K562 (cell line): ENCODE results near the gene RASL11A. TPM values are rescaled to one million over a fixed set of nuclear protein-coding genes. Genes with fewer than 3 reads are reported as not detected.
"Not testable (repeated sequence)": the region's sequence is repeated elsewhere in the genome, so short reads cannot be mapped to it uniquely, and the experiment has no call there.

Source experiments
- ATAC-seq: fragments of 200-7000 bp; cut with Tn5 transposase; 3 replicates; pipeline ENCODE4 v1.9.1; 2020; ENCODE audit warnings: moderate library complexity
- BruUV-seq: library from RNA; stranded (reverse); fragments of 400-500 nt; replicated peaks from 2 replicates; lab custom pipeline; 2021; lab: Mats Ljungman, UMichigan
- CTCF ChIA-PET: fragments of 300-600 bp; formaldehyde crosslinking; extraction: SDS; loops from one replicate; lab custom pipeline; 2021; ENCODE audit warnings: low intra/inter-chr PET ratio; lab: Yijun Ruan, JAX
- POLR2A ChIA-PET: fragments of 300-600, 350-650 bp; sonication (Branson Sonifier 250); formaldehyde crosslinking; extraction: SDS; loops from one replicate; lab custom pipeline; 2021; ENCODE audit warnings: antibody characterized with exemption, inconsistent platforms; lab: Yijun Ruan, JAX
- DNase-seq, 4 experiments: peaks; one replicate each; pipeline versions ENCODE4 v3.0.0 to v3.0.0-alpha.2; 2011 to 2018; ENCODE audit warnings: low spot score in 3 of 4, mixed read lengths in 3 of 4; ENCODE audit errors: extremely low read depth in 1 of 4
- FAIRE-seq: peaks from 2 replicates; lab custom pipeline; 2011; peaks lifted over from hg19 to GRCh38; lab: Jason Lieb, UNC
- H2AFZ ChIP-seq: 2 replicates; pipeline ENCODE4 v1.6.0; 2011; ENCODE audit warnings: low read depth, low read length, control low read depth, inconsistent platforms
- H3K27ac ChIP-seq: fragments of 200-600 bp; 3 replicates; pipeline ENCODE4 v1.8.0; 2011; ENCODE audit warnings: low read depth, mild to moderate bottlenecking, control low read depth, inconsistent platforms, low read length, moderate library complexity, mixed read lengths; ENCODE audit errors: extremely low read depth
- H3K27me3 ChIP-seq, 2 experiments: fragments of 300-600 bp in 1 of 2; 2 replicates in 1 of 2; 3 replicates in 1 of 2; pipeline versions ENCODE4 v1.6.0 to v1.8.0; 2011; ENCODE audit warnings: inconsistent platforms in 2 of 2, low read length in 2 of 2, mild to moderate bottlenecking in 1 of 2, mixed read lengths in 1 of 2, moderate library complexity in 1 of 2; ENCODE audit not compliant: control insufficient read depth in 2 of 2, insufficient read depth in 2 of 2
- H3K36me3 ChIP-seq: fragments of 300-600 bp; 3 replicates; pipeline ENCODE4 v1.8.0; 2011; ENCODE audit warnings: mild to moderate bottlenecking, low read length, inconsistent platforms; ENCODE audit not compliant: control insufficient read depth, insufficient read depth
- H3K4me1 ChIP-seq, 2 experiments: fragments of 200-600 bp in 1 of 2; replicated peaks in 1 of 2; 2 replicates in 1 of 2; 3 replicates in 1 of 2; pipeline versions ENCODE4 v1.5.1 to v1.8.0; 2011; ENCODE audit warnings: inconsistent platforms in 2 of 2, low read length in 2 of 2, mild to moderate bottlenecking in 1 of 2, mixed read lengths in 1 of 2, moderate library complexity in 1 of 2; ENCODE audit not compliant: control insufficient read depth in 2 of 2, insufficient read depth in 2 of 2
- H3K4me2 ChIP-seq: 2 replicates; pipeline ENCODE4 v1.6.1; 2011; ENCODE audit warnings: low read length, control low read depth, inconsistent platforms, mixed read lengths; ENCODE audit not compliant: insufficient read depth
- H3K4me3 ChIP-seq: fragments of 200-600 bp; sonication (generic), shearing (Covaris generic); 2 replicates; pipeline ENCODE4 v1.5.1; 2016; ENCODE audit warnings: control low read depth, inconsistent platforms
- H3K79me2 ChIP-seq: fragments of 200-600 bp; 3 replicates; pipeline ENCODE4 v1.8.0; 2011; ENCODE audit warnings: low read length, inconsistent platforms; ENCODE audit not compliant: control insufficient read depth, insufficient read depth
- H3K9ac ChIP-seq, 2 experiments: 2 replicates each; pipeline versions ENCODE4 v1.6.0 to v1.6.1; 2011; ENCODE audit warnings: low read depth in 2 of 2, low read length in 2 of 2, control low read depth in 1 of 2, inconsistent platforms in 1 of 2, mild to moderate bottlenecking in 1 of 2, mixed read lengths in 1 of 2; ENCODE audit not compliant: insufficient read depth in 1 of 2
- H3K9me1 ChIP-seq: one replicate; pipeline ENCODE4 v1.6.0; 2011; ENCODE audit warnings: inconsistent platforms, mild to moderate bottlenecking, low read length, moderate library complexity; ENCODE audit not compliant: control insufficient read depth, insufficient read depth
- H3K9me3 ChIP-seq: replicated peaks from 2 replicates; pipeline ENCODE4 v1.5.1; 2011; ENCODE audit warnings: low read depth, low read length, inconsistent platforms; ENCODE audit not compliant: control insufficient read depth, insufficient read depth
- H4K20me1 ChIP-seq: replicated peaks from 2 replicates; pipeline ENCODE4 v1.6.1; 2011; ENCODE audit warnings: low read length, inconsistent platforms, mixed read lengths; ENCODE audit not compliant: control insufficient read depth, insufficient read depth
- CBFA2T2 ChIP-seq: fragments of 450-650 bp; conservative IDR thresholded peaks from 2 replicates; pipeline ENCODE4 v1.6.1; 2017; ENCODE audit warnings: mild to moderate bottlenecking
- CBFA2T3 ChIP-seq: fragments of 450-650 bp; IDR thresholded peaks from 2 replicates; pipeline ENCODE4 v1.6.1; 2017
- FOXA1 ChIP-seq: fragments of 450-650 bp; IDR thresholded peaks from 2 replicates; pipeline ENCODE4 v1.6.1; 2016; ENCODE audit warnings: mild to moderate bottlenecking, borderline replicate concordance
- FOXP1 ChIP-seq: sonication (generic); formaldehyde crosslinking; IDR thresholded peaks from 2 replicates; pipeline ENCODE4 v1.8.0; 2022; ENCODE audit warnings: mild to moderate bottlenecking, missing genetic modification reagents
- TCF3 ChIP-seq: sonication (generic); formaldehyde crosslinking; IDR thresholded peaks from 2 replicates; pipeline ENCODE4 v1.4.0; 2020; ENCODE audit warnings: mild to moderate bottlenecking, missing genetic modification reagents
- TEAD4 ChIP-seq, 2 experiments: sonication (generic) in 1 of 2; formaldehyde crosslinking in 1 of 2; IDR thresholded peaks; 2 replicates each; pipeline versions ENCODE4 v1.6.1 to v1.8.0; 2012 to 2022; ENCODE audit warnings: borderline replicate concordance in 1 of 2, inconsistent platforms in 1 of 2, low read length in 1 of 2, mild to moderate bottlenecking in 1 of 2, missing genetic modification reagents in 1 of 2
- WGBS: fragments of 100-300 bp; shearing (Covaris generic); methylation state at CpG from one replicate; pipeline ENCODE4 v1.1.6; 2016; ENCODE audit warnings: low coverage, mixed read lengths; ENCODE audit not compliant: insufficient coverage; ENCODE audit errors: missing lambda C conversion rate; 5-methylcytosine and 5-hydroxymethylcytosine counted together
- in situ Hi-C: fragments of 300-500 bp; cut with MboI; formaldehyde crosslinking; loops from 4 replicates; pipeline ENCODE4 v1.15.0; 2018; ENCODE audit warnings: inconsistent platforms, mixed read lengths
- intact Hi-C: fragments of 100-400 bp; cut with micrococcal nuclease; formaldehyde crosslinking; loops from 2 replicates; pipeline ENCODE4 v1.14.2; 2022
- polyA plus RNA-seq, 8 experiments: library from polyadenylated mRNA; depleted of rRNA in 4 of 8; stranded (reverse) in 5 of 8; unstranded in 3 of 8; fragments of >200 nt; fragmentation: Nextera tagmentation in 2 of 8; fragmentation: Illumina TruSeq in 1 of 8; extraction: Ambion mirVana in 2 of 8; extraction: Trizol in 1 of 8; gene quantifications; 2 replicates each; pipeline versions ENCODE4 v1.2.1 to v1.2.3, GENCODE V29; 2011 to 2014; ENCODE audit warnings: inconsistent platforms in 1 of 8, missing spikeins in 1 of 8
- total RNA-seq, 7 experiments: library from RNA; depleted of rRNA in 6 of 7; stranded (reverse); fragments of >200 nt in 6 of 7; fragmentation: Illumina TruSeq in 2 of 7; extraction: Trizol in 2 of 7; gene quantifications; 2 replicates each; pipeline versions ENCODE4 v1.2.1 to v1.2.3, GENCODE V29; 2011 to 2021; ENCODE audit warnings: low replicate concordance in 1 of 7

RASL11A gene
- total and polyA plus RNA-seq, 9 of the 15 experiments (the other 6 are each of a cell fraction or from before 2014, with no cell fraction given), result 0.11 to 2.2 (median 1.5) TPM; not detected in 1

GRCh38 chr13:27300406-27300805 lies 29.8 kb downstream of the RASL11A start:
- H3K36me3 ChIP-seq; H3K4me3 ChIP-seq; FAIRE-seq; H3K4me1 ChIP-seq; H3K9ac ChIP-seq; H4K20me1 ChIP-seq; DNase-seq; H3K79me2 ChIP-seq; BruUV-seq; in situ Hi-C loops; CTCF ChIA-PET; intact Hi-C loops; H3K9me1 ChIP-seq; ATAC-seq; H3K27ac ChIP-seq; H2AFZ ChIP-seq; H3K4me2 ChIP-seq; H3K9me3 ChIP-seq; TF ChIP-seq TEAD4 (CRISPR knock-in tag; IDR thresholded peaks at IDR 0.05; ENCODE audit: borderline replicate concordance): not testable (repeated sequence)
- H3K27me3 ChIP-seq, result peaks cover 8 to 30% of the 10 kb centered on the region in 2 experiments; a peak in 4 of 5 replicates
- WGBS, result 0% methylated on average over 7 of the region's 7 CpGs
- TF ChIP-seq CBFA2T3 (peak; percentile 66), TCF3 (peak; percentile 23; the same call in 1 of the 2 replicates), TEAD4 (IDR thresholded peaks at IDR 0.05; ENCODE audit: low read length) (peak; percentile 47), CBFA2T2 (peak; percentile 42)
- POLR2A ChIA-PET, result interaction anchor here (0.7 to 0.8 kb wide), 2 partner anchors 530 to 743 kb away, joined by 3 read pairs; no protein-coding TSS in a partner anchor

GRCh38 chr13:27300941-27301586 lies 30.4 kb downstream of the RASL11A start:
- no peak for DNase-seq
- Histone ChIP-seq H4K20me1 (no peaks in the 10 kb centered on the region), H3K9me1 (no peaks in the 10 kb centered on the region), H3K4me2 (no peak overlapping the region), H3K4me3 (no peak overlapping the region), H3K4me1 (no peaks in the 10 kb centered on the region), H3K36me3 (no peaks in the 10 kb centered on the region), H2AFZ (no peak overlapping the region), H3K9me3 (no peaks in the 10 kb centered on the region), H3K79me2 (no peaks in the 10 kb centered on the region), H3K27ac (no peak overlapping the region), H3K9ac (no peak overlapping the region), H3K27me3 (peaks cover 6 to 25% of the 10 kb centered on the region in 2 experiments)
- TF ChIP-seq FOXA1 (no peak), FOXP1 (CRISPR knock-in tag) (no peak)
- no TSS peak for BruUV-seq
- POLR2A ChIA-PET, result interaction anchor here (0.7 to 0.8 kb wide), 2 partner anchors 529 to 744 kb away, joined by 3 read pairs; no protein-coding TSS in a partner anchor
- intact Hi-C loops (no loop called here), in situ Hi-C loops (no loop called here)
- ATAC-seq, result no peak
- CTCF ChIA-PET, result no interaction called here
- FAIRE-seq, result no peak
- 3% methylated on average over 4 of the region's 6 CpGs for WGBS
